HL-60 (cell line): ENCODE results near the gene NHSL2.

Experiments used
- POLR2AphosphoS5 ChIP-seq: IDR thresholded peaks from 2 replicates; pipeline ENCODE4 v1.6.1; 2012; ENCODE audit warnings: low read depth
- TF ChIP-seq, protein P1 (sequence below): IDR thresholded peaks from one replicate; pipeline ENCODE4 v1.5.1; 2011; ENCODE audit warnings: low read length, control low read depth, inconsistent platforms; ENCODE audit not compliant: insufficient read depth
- TF ChIP-seq, protein P2 (sequence below): IDR thresholded peaks from 2 replicates; pipeline ENCODE4 v1.6.1; 2012; ENCODE audit warnings: low read depth; ENCODE audit not compliant: insufficient replicate concordance

DNA sequence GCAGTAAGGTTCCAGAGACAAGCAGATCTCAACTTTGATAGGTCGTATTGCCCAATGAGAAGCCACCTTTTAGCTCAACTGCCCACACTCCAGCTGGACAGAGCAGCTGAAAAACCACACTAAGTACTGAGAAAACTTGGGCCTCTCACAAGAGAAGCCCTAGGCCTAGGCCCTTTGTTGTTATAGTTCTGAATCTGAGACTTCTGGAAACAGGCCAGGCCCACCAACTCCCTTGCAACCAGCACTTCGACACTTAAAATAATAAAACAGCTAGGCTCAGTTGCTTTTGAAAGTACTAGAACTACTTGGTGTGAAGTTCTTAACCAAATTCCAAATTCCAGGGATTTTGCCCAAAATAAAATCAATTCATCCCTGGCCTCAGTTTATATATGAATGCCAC lies 234.5 kb downstream of the NHSL2 start:
- TF ChIP-seq, protein P1, sequence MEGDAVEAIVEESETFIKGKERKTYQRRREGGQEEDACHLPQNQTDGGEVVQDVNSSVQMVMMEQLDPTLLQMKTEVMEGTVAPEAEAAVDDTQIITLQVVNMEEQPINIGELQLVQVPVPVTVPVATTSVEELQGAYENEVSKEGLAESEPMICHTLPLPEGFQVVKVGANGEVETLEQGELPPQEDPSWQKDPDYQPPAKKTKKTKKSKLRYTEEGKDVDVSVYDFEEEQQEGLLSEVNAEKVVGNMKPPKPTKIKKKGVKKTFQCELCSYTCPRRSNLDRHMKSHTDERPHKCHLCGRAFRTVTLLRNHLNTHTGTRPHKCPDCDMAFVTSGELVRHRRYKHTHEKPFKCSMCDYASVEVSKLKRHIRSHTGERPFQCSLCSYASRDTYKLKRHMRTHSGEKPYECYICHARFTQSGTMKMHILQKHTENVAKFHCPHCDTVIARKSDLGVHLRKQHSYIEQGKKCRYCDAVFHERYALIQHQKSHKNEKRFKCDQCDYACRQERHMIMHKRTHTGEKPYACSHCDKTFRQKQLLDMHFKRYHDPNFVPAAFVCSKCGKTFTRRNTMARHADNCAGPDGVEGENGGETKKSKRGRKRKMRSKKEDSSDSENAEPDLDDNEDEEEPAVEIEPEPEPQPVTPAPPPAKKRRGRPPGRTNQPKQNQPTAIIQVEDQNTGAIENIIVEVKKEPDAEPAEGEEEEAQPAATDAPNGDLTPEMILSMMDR, result no peak
- no peak for TF ChIP-seq POLR2AphosphoS5
- TF ChIP-seq, protein P2, sequence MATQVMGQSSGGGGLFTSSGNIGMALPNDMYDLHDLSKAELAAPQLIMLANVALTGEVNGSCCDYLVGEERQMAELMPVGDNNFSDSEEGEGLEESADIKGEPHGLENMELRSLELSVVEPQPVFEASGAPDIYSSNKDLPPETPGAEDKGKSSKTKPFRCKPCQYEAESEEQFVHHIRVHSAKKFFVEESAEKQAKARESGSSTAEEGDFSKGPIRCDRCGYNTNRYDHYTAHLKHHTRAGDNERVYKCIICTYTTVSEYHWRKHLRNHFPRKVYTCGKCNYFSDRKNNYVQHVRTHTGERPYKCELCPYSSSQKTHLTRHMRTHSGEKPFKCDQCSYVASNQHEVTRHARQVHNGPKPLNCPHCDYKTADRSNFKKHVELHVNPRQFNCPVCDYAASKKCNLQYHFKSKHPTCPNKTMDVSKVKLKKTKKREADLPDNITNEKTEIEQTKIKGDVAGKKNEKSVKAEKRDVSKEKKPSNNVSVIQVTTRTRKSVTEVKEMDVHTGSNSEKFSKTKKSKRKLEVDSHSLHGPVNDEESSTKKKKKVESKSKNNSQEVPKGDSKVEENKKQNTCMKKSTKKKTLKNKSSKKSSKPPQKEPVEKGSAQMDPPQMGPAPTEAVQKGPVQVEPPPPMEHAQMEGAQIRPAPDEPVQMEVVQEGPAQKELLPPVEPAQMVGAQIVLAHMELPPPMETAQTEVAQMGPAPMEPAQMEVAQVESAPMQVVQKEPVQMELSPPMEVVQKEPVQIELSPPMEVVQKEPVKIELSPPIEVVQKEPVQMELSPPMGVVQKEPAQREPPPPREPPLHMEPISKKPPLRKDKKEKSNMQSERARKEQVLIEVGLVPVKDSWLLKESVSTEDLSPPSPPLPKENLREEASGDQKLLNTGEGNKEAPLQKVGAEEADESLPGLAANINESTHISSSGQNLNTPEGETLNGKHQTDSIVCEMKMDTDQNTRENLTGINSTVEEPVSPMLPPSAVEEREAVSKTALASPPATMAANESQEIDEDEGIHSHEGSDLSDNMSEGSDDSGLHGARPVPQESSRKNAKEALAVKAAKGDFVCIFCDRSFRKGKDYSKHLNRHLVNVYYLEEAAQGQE, result no peak
